ENCODE results near the gene MIER2. TPM values are rescaled to one million over a fixed set of nuclear protein-coding genes. Genes with fewer than 3 reads are reported as not detected.

Gene MIER2
- total and polyA plus RNA-seq, 10 of the 15 experiments (the other 5 are each of a cell fraction or from before 2014, with no cell fraction given) = 0.48 to 23.6 (median 12.1) TPM

GRCh38 chr19:310781-311496 lies 33.7 kb downstream of the MIER2 start:
- no peaks in the 10 kb centered on the region for H3K79me2 ChIP-seq (ENCODE audit: control insufficient read depth, insufficient read depth, low read length)
- no peak overlapping the region for H3K27ac ChIP-seq (ENCODE audit: control insufficient read depth, insufficient read depth)
- FAIRE-seq (no peak), DNase-seq (ENCODE audit: low read depth, low spot score) (no peak), ATAC-seq (no peak)
- H3K9ac ChIP-seq (ENCODE audit: control insufficient read depth, insufficient read depth, low read length) = no peak overlapping the region
- ChIA-PET POLR2A (no interaction called here), SMC1A (ENCODE audit: uncharacterized antibody, unreplicated experiment) (no interaction called here), CTCF (no interaction called here), RAD21 (ENCODE audit: unreplicated experiment) (no interaction called here)
- H3K36me3 ChIP-seq (ENCODE audit: control insufficient read depth in 2 of 2, insufficient read depth in 2 of 2, low read length in 1 of 2) = peaks cover 0 to 25% of the 10 kb centered on the region in 2 experiments; a peak in 3 of 4 replicates
- WGBS (ENCODE audit: insufficient coverage, insufficient replicate concordance, low lambda C conversion rate, missing lambda C conversion rate) = 82% methylated on average over 24 of the region's 24 CpGs
- H4K20me1 ChIP-seq (ENCODE audit: control insufficient read depth, insufficient read depth) = no peaks in the 10 kb centered on the region
- no peaks in the 10 kb centered on the region for H3K4me1 ChIP-seq (ENCODE audit: control insufficient read depth, insufficient read depth, low read length)
- no peaks in the 10 kb centered on the region for H3K27me3 ChIP-seq (replicated peaks in 1 of 2; ENCODE audit: control insufficient read depth in 2 of 2, insufficient read depth in 2 of 2, low read length in 1 of 2)
- no peak overlapping the region for H3K4me2 ChIP-seq (ENCODE audit: control insufficient read depth, insufficient read depth)
- in situ Hi-C loops (cut with MboI) = no loop called here
- no peak overlapping the region for H3K4me3 ChIP-seq
- intact Hi-C loops (cut with micrococcal nuclease; ENCODE audit: unreplicated experiment) = no loop called here
- H2AFZ ChIP-seq (ENCODE audit: control insufficient read depth, low read depth, low read length) = no peak overlapping the region
- H3K9me3 ChIP-seq (replicated peaks; ENCODE audit: control insufficient read depth, insufficient read depth, low read length) = no peaks in the 10 kb centered on the region
- BruUV-seq (replicated peaks) = no TSS peak
- TF ChIP-seq BCL3 (IDR thresholded peaks at IDR 0.05; ENCODE audit: borderline replicate concordance, insufficient read depth, low read depth, low read length, poor library complexity, severe bottlenecking) (peak; percentile 12), RCOR1 (conservative IDR thresholded peaks at IDR 0.05; ENCODE audit: low read depth, low read length) (no peak), E2F8 (IDR thresholded peaks at IDR 0.05; ENCODE audit: low read depth, partially characterized antibody) (no peak), POLR2A (IDR thresholded peaks at IDR 0.05; ENCODE audit: low read depth, low read length) (peak; percentile 57; the same call in 1 of the 2 replicates), IRF4 (IDR thresholded peaks at IDR 0.05; ENCODE audit: low read depth, low read length) (no peak), NFXL1 (IDR thresholded peaks at IDR 0.05; ENCODE audit: borderline replicate concordance) (no peak), POLR2AphosphoS5 (IDR thresholded peaks at IDR 0.05; ENCODE audit: low read length) (0 out of 2 replicates have a peak, but pooled peaks have one; percentile 29), FOS (IDR thresholded peaks at IDR 0.05; ENCODE audit: borderline replicate concordance, extremely low read depth, insufficient read length) (no peak), STAT1 (conservative IDR thresholded peaks at IDR 0.05) (no peak), ZNF687 (IDR thresholded peaks at IDR 0.05) (no peak), SMARCA5 (IDR thresholded peaks at IDR 0.05) (no peak), TCF12 (IDR thresholded peaks at IDR 0.05; ENCODE audit: low read depth, low read length) (no peak), CHD4 (IDR thresholded peaks at IDR 0.05) (no peak), MEF2B (IDR thresholded peaks at IDR 0.05; ENCODE audit: partially characterized antibody, poor library complexity, severe bottlenecking) (no peak), NFYA (IDR thresholded peaks at IDR 0.05; ENCODE audit: borderline replicate concordance, low read depth, low read length) (no peak), ZNF274 (IDR thresholded peaks at IDR 0.05; ENCODE audit: insufficient read depth, insufficient read length) (no peak), YY1 (IDR thresholded peaks at IDR 0.05; ENCODE audit: low read depth, low read length) (no peak)

Measured in GM12878 (cell line).